Heart left ventricle (tissue), 13 donors: ENCODE data around the gene OIT3.

ENCODE experiments used
- CTCF ChIP-seq, 12 donors: fragments of 200-600 bp; sonication (generic) in 4 of 12; IDR thresholded peaks; one replicate each; pipeline versions ENCODE4 v1.5.0 to v1.8.0; 2018 to 2022; ENCODE audit warnings: antibody characterized with exemption in 12 of 12, mild to moderate bottlenecking in 5 of 12
- POLR2A ChIP-seq, 2 donors: fragments of 450-650 bp; IDR thresholded peaks; one replicate each; pipeline ENCODE4 v1.6.1; 2017; ENCODE audit warnings: antibody characterized with exemption in 2 of 2, mild to moderate bottlenecking in 2 of 2, moderate library complexity in 2 of 2
- donor health status: ischemic (EF 13 %, LVEDD 7.1; RV severe dilation, severe dysfunction).
- donor health status: DM: no; HTN: yes; CAD: no.
- donor health status: DM: no; HTN: no; CAD: no.
- donor health status: ischemic (EF 25% LVEDD 6.9; RV normal size, moderate dysfunction).
- donor health status: ischemic (EF 25% LVEDD 5.7; RV mildly dilated, moderate dysfunction).
- donor health status: ischemic (EF 35%, LVEDD 5.7; RV mildly dilated, moderate dysfunction).
- donor health status: nonischemic (EF 11% LVEDD 7.7; RV severe dilation, severe dysfunction).
- donor health status: DM: yes; HTN: yes; CAD: no.
- donor health status: PGD.
- donor health status: ischemic (EF 29% LVEDD 5.4; RV normal size, mild dysfunction).
- donor health status: nonischemic (EF 23%, LVEDD 6.1; RV moderate dilation, normal function).

- TF ChIP-seq CTCF (IDR thresholded peaks at IDR 0.05), result no peak
- no peak for TF ChIP-seq POLR2A (IDR thresholded peaks at IDR 0.05)
Measured at GRCh38 chr10:72855129-72855528, 38.4 kb upstream of the OIT3 start.
